Stimulated activated CD8-positive, alpha-beta memory T cell treated with anti-CD3 and anti-CD28 coated beads, Interleukin-15, amount 100 ng/mL, for 4 hours (primary cell): ENCODE data around the gene DMAP1.
A peak's percentile ranks its signal among the peaks of the same experiment; 100 is the strongest.
"Not testable (repeated sequence)": the region's sequence is repeated elsewhere in the genome, so short reads cannot be mapped to it uniquely, and the experiment has no call there.

Source experiments
- DNase-seq, 2 donors: peaks; one replicate each; pipeline ENCODE4 v3.0.0-alpha.2; 2020; ENCODE audit warnings: low read depth in 2 of 2

DMAP1 gene, protein sequence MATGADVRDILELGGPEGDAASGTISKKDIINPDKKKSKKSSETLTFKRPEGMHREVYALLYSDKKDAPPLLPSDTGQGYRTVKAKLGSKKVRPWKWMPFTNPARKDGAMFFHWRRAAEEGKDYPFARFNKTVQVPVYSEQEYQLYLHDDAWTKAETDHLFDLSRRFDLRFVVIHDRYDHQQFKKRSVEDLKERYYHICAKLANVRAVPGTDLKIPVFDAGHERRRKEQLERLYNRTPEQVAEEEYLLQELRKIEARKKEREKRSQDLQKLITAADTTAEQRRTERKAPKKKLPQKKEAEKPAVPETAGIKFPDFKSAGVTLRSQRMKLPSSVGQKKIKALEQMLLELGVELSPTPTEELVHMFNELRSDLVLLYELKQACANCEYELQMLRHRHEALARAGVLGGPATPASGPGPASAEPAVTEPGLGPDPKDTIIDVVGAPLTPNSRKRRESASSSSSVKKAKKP

DNA sequence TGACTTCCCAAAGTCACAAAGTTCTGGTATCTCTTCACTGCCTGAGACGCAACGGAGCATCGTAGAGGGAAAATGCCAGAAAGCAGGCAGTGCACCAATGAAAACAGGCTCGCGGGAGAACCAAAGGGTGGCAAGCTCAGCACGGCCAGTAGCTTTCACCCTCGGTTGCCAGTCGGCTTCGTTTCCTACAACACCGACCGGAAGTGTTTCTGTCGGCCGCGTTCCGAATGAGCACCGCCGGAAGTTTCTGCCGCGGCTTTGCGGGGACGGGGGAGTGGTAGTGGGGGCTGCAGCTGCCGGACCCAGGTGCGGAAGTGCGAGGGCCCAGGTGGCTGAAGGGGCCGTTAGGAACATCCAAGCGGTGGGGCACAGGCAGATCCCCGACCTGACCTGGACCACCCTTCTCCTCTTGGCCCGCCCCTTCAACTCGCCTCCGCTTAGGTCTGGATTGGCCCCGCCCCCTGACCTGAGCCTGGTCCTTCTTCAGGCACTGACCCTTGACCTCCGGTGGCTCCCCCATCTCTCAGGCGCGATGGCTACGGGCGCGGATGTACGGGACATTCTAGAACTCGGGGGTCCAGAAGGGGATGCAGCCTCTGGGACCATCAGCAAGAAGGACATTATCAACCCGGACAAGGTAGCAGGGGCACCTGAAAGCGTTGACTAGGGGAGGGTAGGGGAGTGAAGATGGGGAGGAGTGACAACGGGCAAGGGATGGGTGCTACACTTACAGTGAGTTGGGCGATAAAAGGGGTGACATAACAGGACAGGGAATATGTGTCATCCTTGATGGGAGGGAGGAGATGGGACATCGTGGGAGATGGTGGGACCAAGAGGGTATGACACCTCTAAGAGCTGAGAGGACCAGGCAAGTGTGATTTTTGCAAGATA lies at the start of gene DMAP1:
TSS of gene DMAP1 (plus strand) at position 250 of the 891 bp plus-strand sequence. CDS start at position 533, 283 bp downstream.
- peak; percentile 65 to 68 for DNase-seq

DNA sequence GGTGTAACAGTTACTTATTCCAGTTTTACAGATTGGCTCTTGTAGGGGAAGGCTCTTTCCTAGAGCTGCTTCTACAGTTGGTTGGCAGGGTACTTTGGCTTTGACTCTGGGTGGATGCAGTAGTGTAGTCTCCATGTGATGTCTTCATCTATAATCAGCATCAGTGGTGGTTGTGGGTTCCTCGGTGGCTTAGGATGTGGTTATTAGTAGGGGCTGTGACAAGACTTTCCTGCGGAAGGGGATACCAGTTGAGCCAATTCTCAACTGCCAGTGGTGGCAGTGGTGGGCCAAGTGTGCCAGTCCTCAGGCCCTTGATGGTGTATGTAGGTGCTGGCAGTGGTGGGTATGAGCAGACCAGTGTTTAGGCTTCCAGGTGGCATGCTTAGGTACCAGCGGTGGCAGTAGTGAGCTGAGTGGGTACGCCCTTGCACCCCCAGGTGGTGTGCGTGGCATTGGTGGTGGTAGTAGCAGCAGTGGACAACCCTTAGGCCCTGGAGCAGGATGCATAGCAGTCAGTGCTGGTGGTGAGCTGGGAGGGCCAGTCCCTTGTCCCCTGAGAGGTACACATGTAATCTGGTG lies 44.7 kb upstream of the DMAP1 start:
- no peak for DNase-seq

- DNase-seq, result no peak
Measured at GRCh38 chr1:44170281-44170823, 42.9 kb upstream of the DMAP1 start.

DNA sequence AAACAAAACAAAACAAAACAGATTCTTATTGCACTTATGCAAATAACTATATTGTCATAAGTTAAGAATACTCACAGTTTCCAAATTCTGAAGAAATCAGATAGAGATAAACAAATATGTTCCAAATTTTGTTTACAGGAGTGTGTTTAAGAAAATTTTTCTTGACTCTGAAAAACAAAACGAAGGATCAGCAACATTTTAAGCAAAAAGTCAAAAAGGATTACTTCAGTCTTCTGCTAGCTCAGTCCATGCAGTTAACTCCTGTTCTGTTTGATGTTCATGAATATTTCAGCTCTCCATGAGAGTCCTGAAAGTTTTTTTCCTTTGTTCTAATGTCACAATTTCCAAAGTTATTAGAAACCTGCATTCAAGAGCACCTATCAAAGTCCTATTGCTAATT lies 38.6 kb upstream of the DMAP1 start:
- no peak for DNase-seq

DNA sequence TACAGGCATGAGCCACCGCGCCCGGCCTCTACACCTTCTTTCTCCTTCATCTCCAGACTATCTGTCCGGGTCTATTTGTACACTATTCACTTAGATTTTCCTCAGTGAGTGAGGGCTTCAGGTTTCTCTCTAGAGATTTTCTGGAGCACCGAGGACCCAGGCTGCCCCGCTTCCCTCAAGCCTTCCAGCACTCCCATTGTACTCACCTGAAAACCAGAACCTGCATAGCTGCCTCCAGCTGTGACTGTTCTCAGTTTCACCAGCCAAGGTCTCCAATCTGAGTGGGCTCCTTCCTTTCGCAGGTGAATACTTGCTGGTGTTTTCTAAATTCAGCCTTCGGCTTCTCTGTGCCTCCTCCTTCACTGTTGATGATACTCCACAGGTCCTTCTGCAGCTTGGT lies 12.9 kb upstream of the DMAP1 start:
- no peak for DNase-seq

DNA sequence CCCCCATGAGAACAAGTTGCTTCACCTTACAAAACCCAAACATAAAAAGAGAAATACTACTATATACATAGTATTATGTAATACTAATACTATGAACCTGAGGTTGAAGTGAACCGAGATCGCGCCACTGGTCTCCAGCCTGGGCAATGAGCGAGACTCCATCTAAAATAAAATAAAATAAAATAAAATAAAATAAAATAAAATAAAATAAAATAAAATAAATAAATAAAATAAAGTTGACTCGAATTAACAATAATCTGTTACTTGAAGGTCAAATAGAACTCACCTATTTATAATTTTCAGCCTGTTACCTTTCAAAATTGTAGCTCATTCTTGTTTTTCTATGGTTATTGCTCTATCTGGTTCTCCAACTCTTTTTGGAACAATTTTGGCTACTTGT lies 6.7 kb upstream of the DMAP1 start:
- not testable (repeated sequence) for DNase-seq

- DNase-seq, result no peak
Measured at GRCh38 chr1:44208226-44208625, 5.0 kb upstream of the DMAP1 start.

- no peak for DNase-seq
Measured at GRCh38 chr1:44210595-44210994, 2.7 kb upstream of the DMAP1 start.

- no peak for DNase-seq
Measured at GRCh38 chr1:44212355-44213221, 683 bp upstream of the DMAP1 start.

GRCh38 chr1:44217809-44218410 lies 4.6 kb downstream of the DMAP1 start:
- DNase-seq, result peak; percentile 27 to 43

GRCh38 chr1:44218503-44219300 lies 5.4 kb downstream of the DMAP1 start:
- DNase-seq, result no peak

- DNase-seq, result no peak
Measured at GRCh38 chr1:44219301-44219626, 6.0 kb downstream of the DMAP1 start.

GRCh38 chr1:44220001-44220751 lies 6.9 kb downstream of the DMAP1 start:
- DNase-seq, result no peak

GRCh38 chr1:44220755-44221154 lies 7.5 kb downstream of the DMAP1 start:
- no peak for DNase-seq

GRCh38 chr1:44221769-44222168 lies 8.5 kb downstream of the DMAP1 start:
- no peak for DNase-seq

GRCh38 chr1:44222397-44223186 lies 9.3 kb downstream of the DMAP1 start:
- DNase-seq, result no peak

DNA sequence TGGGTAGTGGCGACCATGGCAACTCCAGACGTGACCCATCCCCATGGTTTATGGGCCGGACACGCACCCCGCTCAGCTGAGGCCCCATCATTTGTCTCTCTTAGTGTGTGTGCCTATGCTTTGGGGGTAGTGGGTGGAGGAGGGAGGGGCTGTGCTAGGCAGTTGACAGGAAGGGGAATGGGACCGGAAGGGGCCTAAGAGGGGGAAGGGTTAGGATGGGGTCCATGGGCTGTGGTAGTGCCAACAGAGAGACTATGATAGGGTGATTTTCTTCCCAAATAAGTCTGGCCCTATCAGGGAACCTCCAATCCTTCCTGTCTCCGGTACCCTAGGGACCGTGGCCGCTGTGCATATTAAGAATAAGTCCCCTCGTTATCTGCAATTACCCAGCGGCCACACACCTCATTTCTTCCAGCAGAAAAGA lies 9.9 kb downstream of the DMAP1 start:
- no peak for DNase-seq

- no peak for DNase-seq
Measured at GRCh38 chr1:44225761-44226160, 12.5 kb downstream of the DMAP1 start.
